A673 (cell line): ENCODE results near the gene RPS6KB1. TPM values are rescaled to one million over a fixed set of nuclear protein-coding genes. Genes with fewer than 3 reads are reported as not detected.

Experiments used
- BruUV-seq: library from RNA; stranded (reverse); fragments of 400-500 nt; replicated peaks from 2 replicates; lab custom pipeline; 2021; lab: Mats Ljungman, UMichigan
- CTCF ChIA-PET: fragments of 300-600 bp; sonication (Branson Sonifier 250); formaldehyde crosslinking; loops from one replicate; lab custom pipeline; 2022; ENCODE audit warnings: antibody characterized with exemption; lab: Charles Lee
- POLR2A ChIA-PET: fragments of 300-600 bp; sonication (Branson Sonifier 250); formaldehyde crosslinking; loops from one replicate; lab custom pipeline; 2022; ENCODE audit warnings: antibody characterized with exemption; ENCODE audit not compliant: low non-redundant PET; lab: Charles Lee
- DNase-seq: peaks from one replicate; pipeline ENCODE4 v3.0.0-alpha.2; 2015; ENCODE audit warnings: low spot score
- H3K27ac ChIP-seq: fragments of 200-600 bp; sonication (generic); 2 replicates; pipeline ENCODE4 v1.5.1; 2016; ENCODE audit warnings: mixed run types, low read depth, mild to moderate bottlenecking, mixed read lengths, antibody characterized with exemption, low read length; ENCODE audit not compliant: poor library complexity, severe bottlenecking
- H3K27me3 ChIP-seq: fragments of 200-600 bp; sonication (generic); replicated peaks from 2 replicates; pipeline ENCODE4 v1.6.1; 2017; ENCODE audit warnings: mixed run types, low read depth, mild to moderate bottlenecking, mixed read lengths, antibody characterized with exemption, low read length; ENCODE audit not compliant: insufficient read depth, poor library complexity
- H3K36me3 ChIP-seq: fragments of 200-600 bp; sonication (generic); 2 replicates; pipeline ENCODE4 v1.6.1; 2016; ENCODE audit warnings: mixed run types, mild to moderate bottlenecking, mixed read lengths, antibody characterized with exemption, low read length; ENCODE audit not compliant: insufficient read depth, poor library complexity, severe bottlenecking
- H3K4me1 ChIP-seq: fragments of 200-600 bp; sonication (generic); 2 replicates; pipeline ENCODE4 v1.6.1; 2017; ENCODE audit warnings: mixed run types, mild to moderate bottlenecking, mixed read lengths, antibody characterized with exemption, low read length; ENCODE audit not compliant: insufficient read depth, poor library complexity, severe bottlenecking
- H3K4me3 ChIP-seq: fragments of 200-600 bp; sonication (generic); 2 replicates; pipeline ENCODE4 v1.5.1; 2016; ENCODE audit warnings: low read depth, mixed run types, mild to moderate bottlenecking, mixed read lengths, low read length; ENCODE audit not compliant: poor library complexity, severe bottlenecking
- H3K9me3 ChIP-seq: fragments of 200-600 bp; sonication (generic); 2 replicates; pipeline ENCODE4 v1.6.1; 2016; ENCODE audit warnings: mixed run types, low read depth, mild to moderate bottlenecking, mixed read lengths, antibody characterized with exemption, low read length; ENCODE audit not compliant: poor library complexity, severe bottlenecking
- CTCF ChIP-seq: fragments of 300-800, 200-600 bp; sonication (generic); conservative IDR thresholded peaks from 2 replicates; pipeline ENCODE4 v1.5.1; 2017; ENCODE audit warnings: low read depth, mild to moderate bottlenecking, antibody characterized with exemption, low read length, moderate library complexity, mixed read lengths
- EZH2 ChIP-seq: fragments of 200-600 bp; sonication (generic); IDR thresholded peaks from 2 replicates; pipeline ENCODE4 v1.6.1; 2017; ENCODE audit warnings: borderline replicate concordance, low read depth, mild to moderate bottlenecking, mixed read lengths, antibody characterized with exemption, low read length; ENCODE audit not compliant: poor library complexity, severe bottlenecking
- intact Hi-C: fragments of 100-400 bp; cut with micrococcal nuclease; formaldehyde crosslinking; loops from one replicate; pipeline ENCODE4 v1.10.0; 2022; ENCODE audit not compliant: unreplicated experiment
- total RNA-seq: library from RNA; stranded (reverse); gene quantifications from 2 replicates; pipeline ENCODE4 v1.2.3, GENCODE V29; 2021

RPS6KB1 gene
- total RNA-seq, 1 experiment from 2014 or later: 56.5 TPM

DNA sequence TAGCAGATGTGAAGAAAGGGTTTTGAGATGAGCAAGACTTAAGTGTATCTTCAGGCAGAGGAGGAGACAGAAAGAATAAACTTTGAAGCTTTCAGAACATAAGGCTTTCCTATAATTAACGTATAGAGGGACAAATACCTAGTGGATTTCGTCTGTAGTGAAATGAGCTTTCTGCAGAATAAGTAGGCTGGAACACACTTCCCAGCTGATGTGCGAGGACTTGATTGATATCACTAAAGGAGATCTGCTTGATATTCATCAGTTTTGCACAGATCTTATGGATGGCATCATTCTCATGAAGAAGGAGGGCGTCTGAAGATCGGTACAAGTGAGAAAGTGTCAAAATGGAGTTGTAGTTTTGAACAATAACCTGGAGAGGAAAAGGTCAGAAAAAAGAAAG lies 15.0 kb upstream of the RPS6KB1 start:
- Histone ChIP-seq H3K27me3 (no peaks in the 10 kb centered on the region), H3K36me3 (peaks cover 12% of the 10 kb centered on the region), H3K9me3 (no peaks in the 10 kb centered on the region), H3K4me3 (no peak overlapping the region), H3K27ac (no peak overlapping the region), H3K4me1 (peaks cover 6% of the 10 kb centered on the region)
- TF ChIP-seq CTCF (no peak), EZH2 (no peak)
- POLR2A ChIA-PET: no interaction called here
- CTCF ChIA-PET: no interaction called here
- intact Hi-C loops: no loop called here
- DNase-seq: no peak
- no TSS peak for BruUV-seq

DNA sequence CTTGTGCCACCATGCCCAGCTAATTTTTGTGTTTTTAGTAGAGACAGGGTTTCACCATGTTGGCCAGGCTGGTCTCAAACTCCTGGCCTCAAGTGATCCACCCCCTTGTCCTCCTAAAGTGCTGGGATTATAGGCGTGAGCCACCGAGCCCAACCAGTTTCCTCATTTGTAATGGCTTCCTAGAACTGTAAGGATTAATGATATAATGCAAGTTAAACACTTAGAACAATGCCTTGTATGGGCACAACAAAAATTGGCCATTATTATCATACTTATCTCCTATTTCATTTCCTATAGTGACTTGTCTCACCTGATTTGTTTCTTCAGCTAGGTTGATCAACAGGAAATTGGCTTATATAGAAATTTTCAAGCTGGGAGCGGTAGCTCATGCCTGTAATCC lies 14.3 kb upstream of the RPS6KB1 start:
- Histone ChIP-seq H3K27ac (no peak overlapping the region), H3K4me3 (no peak overlapping the region), H3K27me3 (no peaks in the 10 kb centered on the region), H3K36me3 (peaks cover 13% of the 10 kb centered on the region), H3K4me1 (peaks cover 6% of the 10 kb centered on the region), H3K9me3 (no peaks in the 10 kb centered on the region)
- TF ChIP-seq EZH2: no peak
- no peak for TF ChIP-seq CTCF
- no peak for DNase-seq
- ChIA-PET POLR2A (interaction anchor here (0.6 kb wide), 1 partner anchor 389 kb away, joined by 5 read pairs; no protein-coding TSS in a partner anchor), CTCF (no interaction called here)
- no TSS peak for BruUV-seq
- intact Hi-C loops: no loop called here

GRCh38 chr17:59884861-59885260 lies 8.1 kb upstream of the RPS6KB1 start:
- H3K9me3 ChIP-seq: no peaks in the 10 kb centered on the region
- peaks cover 4% of the 10 kb centered on the region for H3K36me3 ChIP-seq
- ChIA-PET POLR2A (no interaction called here), CTCF (no interaction called here)
- no peak for DNase-seq
- H3K4me1 ChIP-seq: peaks cover 6% of the 10 kb centered on the region
- intact Hi-C loops: no loop called here
- TF ChIP-seq EZH2 (no peak), CTCF (no peak)
- H3K27me3 ChIP-seq: no peaks in the 10 kb centered on the region
- H3K4me3 ChIP-seq: no peak overlapping the region
- no TSS peak for BruUV-seq
- H3K27ac ChIP-seq: no peak overlapping the region
